Fibroblast of skin of abdomen (primary cell): ENCODE results near the gene SMARCC1. TPM values are rescaled to one million over a fixed set of nuclear protein-coding genes. Genes with fewer than 3 reads are reported as not detected.
"Not testable (repeated sequence)": the region's sequence is repeated elsewhere in the genome, so short reads cannot be mapped to it uniquely, and the experiment has no call there.

Experiments
- DNase-seq: peaks from one replicate; pipeline ENCODE4 v3.0.0-alpha.2; 2013
- polyA plus RNA-seq, 2 experiments: library from polyadenylated mRNA; unstranded; fragments of 120-200 nt; gene quantifications; one replicate each; pipeline ENCODE4 v1.2.1, GENCODE V29; 2013; ENCODE audit not compliant: insufficient read length in 2 of 2

Gene SMARCC1
- polyA plus RNA-seq (2013, experiment 1 of 2; ENCODE audit: insufficient read length), result 81.5 TPM
- 79.0 TPM for polyA plus RNA-seq (2013, experiment 2 of 2; ENCODE audit: insufficient read length)

GRCh38 chr3:47781685-47782445 lies at the start of gene SMARCC1:
Gene SMARCC1, minus strand, starts transcription at chr3:47781893. Its CDS starts 96 bp downstream, at chr3:47781797.
- DNase-seq, result peak; percentile 97

- not testable (repeated sequence) for DNase-seq
Observed at GRCh38 chr3:47829482-47829881, 47.8 kb upstream of the SMARCC1 start.

GRCh38 chr3:47825590-47825989 lies 43.9 kb upstream of the SMARCC1 start:
- DNase-seq, result no peak

DNA sequence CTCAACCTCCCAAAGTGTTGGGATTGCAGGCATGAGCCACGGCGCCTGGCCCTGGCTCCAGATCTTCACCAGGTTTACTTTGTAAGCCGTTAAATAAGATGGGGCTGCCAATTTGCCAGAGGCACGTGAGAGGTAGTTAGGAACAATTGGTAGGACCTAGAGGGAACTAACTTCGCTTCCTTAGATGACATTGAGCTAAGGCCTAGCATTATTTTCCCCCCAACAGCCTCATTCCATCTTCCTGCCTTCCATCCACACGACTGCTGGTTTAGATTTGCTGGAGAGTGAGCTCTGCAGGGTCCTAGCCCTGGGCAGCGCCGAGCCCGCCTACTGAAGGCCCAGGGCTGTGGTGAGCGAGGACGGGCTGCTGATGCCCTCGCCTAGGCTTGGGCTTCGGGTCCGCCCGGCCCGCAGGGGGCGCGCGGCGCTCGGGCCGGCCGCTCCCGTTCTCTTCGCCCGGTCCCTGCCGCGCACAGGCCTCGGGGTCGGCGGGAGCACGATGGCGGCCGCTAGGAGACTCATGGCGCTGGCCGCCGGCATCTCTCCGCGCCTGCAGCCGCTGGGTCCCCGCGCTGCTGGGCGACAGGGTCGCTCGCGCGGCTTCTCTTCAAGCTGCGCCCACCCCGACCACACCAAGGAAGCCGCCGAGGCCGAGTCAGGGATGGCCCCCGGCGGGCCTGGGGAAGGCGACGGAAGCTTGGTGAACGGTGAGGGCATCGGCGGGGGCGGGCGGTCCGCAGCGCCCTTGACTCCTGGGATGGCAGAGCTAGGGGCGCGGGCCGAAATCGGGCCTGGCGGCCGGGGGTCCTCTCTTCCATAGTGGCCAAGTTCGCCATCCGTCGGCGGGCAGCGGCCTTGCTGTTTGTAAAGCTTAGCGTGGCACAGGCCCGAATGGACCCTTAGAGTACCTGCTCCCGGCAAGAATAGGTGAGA lies 43.1 kb upstream of the SMARCC1 start:
- DNase-seq, result peak; percentile 86

DNA sequence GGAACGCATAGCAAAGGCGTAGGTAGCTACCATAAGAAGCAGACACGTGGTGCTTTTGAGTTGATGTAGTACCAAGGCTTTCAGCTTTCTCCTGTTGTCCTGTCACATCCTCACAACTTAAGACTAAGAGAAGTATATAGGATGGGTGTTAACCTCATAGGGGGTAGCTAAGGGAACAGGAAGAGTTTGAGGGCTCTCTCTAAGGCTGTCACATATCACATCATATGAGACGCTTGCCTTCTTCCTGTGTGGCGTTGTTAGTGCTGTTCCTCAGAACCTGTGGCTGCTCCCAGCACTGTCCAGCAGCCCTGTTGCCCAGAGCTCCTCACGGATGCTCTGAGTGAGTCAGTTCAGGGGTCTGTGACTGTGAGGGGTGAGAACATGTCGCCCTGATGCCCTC lies 35.9 kb upstream of the SMARCC1 start:
- DNase-seq, result no peak

DNA sequence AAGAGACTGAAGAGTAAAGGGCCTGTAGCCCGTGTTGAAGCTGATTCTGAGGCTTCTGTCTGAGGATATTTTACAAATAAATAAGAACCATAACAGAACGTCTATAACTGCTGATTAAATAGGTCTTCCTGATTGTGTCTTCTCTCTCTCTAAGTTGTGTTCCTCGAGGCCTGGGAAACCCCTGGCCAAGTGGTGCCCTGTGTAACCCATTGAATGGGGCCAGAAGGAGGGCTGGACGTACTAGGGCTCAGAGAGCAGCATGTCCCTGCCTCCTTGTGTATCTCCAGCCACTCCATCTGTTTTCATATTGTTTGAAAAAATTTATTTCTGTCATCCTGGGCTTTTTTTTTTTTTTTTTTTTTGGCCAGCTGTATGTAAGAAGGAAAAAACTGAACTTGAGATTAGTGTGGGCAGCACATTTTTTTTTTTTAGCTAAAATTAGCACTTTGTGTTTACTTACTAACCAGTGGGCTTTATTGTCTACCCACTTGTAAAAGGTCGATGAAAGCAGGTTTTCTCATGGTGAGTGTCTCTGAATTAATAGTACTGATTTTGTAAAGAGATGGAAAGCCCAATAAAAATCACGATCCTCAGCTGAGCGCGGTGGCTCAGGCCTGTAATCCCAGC lies 32.0 kb upstream of the SMARCC1 start:
- no peak for DNase-seq

DNA sequence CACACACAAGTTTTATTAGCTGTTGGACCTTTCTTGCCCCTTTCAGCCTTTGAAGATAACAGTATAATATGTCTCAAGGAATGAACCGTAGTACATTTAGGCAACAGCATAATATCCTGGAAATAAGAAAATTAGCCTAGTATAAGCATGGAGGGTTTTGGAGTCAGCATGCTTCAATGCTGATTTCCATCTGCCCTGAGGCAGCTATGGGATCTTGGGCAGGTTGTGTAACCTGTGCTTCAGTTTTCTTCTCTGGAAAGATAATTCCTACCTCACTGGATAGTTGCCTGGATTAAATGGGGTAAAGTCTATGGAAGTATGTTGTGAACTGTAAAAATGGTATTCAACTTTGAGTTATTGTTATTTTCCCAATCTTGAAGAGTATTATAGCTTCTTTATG lies 22.9 kb upstream of the SMARCC1 start:
- no peak for DNase-seq

DNA sequence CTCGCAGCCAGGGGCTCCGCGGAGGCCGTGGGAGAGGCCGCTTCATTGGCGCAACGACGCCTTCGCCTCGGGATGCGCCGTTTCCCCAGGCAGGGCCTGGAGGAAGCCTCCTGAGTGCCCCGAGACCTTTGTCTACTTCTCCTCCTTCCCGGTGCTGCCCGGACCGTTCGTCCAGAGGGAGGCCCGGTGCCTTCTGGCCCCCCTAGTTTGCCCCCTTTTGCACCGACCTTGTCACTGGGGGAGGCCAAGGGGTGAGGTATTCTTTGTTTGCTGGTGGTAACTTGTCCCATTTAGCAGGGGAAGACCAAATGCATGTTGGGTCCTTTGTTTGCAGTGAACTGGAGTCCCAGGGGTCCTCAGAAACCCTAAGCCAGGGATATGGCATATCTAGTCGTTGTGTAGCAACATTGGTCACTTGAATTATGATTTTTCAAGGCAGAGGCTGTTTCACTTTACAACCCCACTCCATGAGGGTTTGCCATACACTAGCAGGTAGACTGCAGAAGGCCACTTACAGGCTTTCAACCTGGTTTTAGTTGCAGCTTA lies 21.9 kb upstream of the SMARCC1 start:
- DNase-seq, result peak; percentile 4

DNA sequence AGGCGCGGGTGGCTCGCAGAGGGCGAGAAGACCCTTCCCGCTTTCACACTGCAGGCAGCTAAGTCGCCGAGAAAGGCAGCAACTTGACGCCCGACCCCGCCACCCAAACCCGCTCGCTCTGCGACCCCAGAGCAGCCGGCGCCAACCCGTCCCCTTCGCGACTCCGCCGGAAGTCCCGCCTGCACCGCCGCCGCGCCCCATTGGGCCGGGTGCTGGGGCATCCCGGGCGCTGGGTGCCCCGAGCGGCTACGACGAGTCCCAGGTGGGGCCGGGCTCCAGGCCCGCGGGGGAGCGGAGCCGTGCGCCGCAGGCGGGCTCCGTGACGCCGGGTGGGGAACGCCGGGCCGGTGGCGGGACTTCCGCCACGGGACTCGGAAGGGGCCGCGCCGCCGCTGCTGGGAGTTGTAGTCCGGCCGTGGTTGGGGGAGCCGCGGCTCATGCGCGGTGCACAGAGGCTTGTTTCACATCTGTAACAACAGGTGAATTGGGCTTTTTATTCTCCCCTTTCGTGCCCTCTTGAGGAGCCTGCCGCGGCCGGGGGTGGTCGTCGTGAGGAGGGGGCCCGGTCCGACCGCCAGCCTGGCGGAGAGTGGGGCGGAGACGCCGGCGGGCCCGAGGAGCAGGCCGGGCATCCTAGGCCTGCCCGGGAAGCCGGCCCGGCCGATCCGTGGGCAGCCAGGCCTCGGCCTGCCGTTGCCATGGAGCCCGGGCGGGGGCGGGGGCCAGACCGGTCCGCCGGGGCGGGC lies 21.2 kb upstream of the SMARCC1 start, which contains the start of gene DHX30:
Gene DHX30, plus strand, starts transcription at position 405 of the 746 bp plus-strand sequence. CDS start 7,546 bp downstream, outside the sequence.
- DNase-seq, result peak; percentile 84

DNA sequence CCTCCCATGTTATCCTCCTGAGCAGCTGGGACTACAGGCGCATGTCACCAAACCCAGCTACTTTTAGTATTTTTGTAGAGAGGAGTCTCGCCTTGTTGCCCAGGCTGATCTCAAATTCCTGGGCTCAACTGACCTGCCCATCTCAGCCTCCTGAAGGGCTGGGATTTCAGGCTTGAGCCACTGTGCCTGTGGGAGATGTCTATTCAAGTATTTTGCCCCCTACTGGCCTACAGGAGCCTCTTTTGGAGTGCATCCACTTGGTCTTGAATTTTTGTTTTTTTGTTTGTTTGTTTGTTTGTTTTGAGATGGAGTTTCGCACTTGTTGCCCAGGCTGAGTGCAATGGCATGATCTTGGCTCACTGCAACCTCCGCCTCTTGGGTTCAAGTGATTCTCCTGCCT lies 18.0 kb upstream of the SMARCC1 start:
- no peak for DNase-seq

DNA sequence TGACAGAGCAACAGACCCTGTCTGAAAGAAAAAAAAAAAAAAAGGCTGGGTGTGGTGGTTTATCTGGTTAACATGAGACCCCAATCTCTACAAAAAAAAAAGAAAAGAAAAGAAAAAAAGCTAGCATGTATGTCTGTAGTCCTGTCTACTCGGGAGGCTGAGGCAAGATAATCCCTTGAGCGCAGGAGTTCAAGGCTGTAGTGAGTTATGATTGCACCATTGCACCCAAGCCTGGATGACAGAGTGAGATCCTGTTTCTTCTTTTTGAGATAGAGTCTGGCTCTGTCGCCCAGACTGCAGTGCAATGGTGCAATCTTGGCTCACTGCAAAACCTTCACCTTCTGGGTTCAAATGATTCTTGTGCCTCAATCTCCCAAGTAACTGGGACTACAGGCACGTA lies 12.9 kb upstream of the SMARCC1 start:
- no peak for DNase-seq

- no peak for DNase-seq
Observed at GRCh38 chr3:47792699-47793098, 11.0 kb upstream of the SMARCC1 start.

GRCh38 chr3:47791193-47791855 lies 9.6 kb upstream of the SMARCC1 start:
- DNase-seq, result no peak

DNA sequence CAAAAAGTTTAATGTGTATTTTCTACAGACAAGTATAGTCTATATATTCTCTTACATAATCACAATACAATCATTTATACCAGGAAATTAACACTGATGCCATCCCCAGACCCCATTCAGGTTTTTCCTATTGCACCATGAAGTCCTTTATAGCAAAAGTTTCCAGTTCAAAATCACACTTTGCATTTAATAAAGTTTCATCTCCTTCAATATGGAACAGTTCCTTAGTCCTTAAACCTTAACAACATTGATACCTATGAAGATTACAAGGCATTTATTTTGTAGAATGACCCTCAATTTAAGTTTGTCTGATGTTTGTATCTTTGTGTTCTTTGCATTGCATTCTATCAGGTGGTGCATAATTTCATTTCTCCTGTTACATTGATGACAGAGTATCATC lies 2.0 kb upstream of the SMARCC1 start:
- DNase-seq, result no peak

GRCh38 chr3:47782446-47783308 lies 984 bp upstream of the SMARCC1 start:
- no peak for DNase-seq

GRCh38 chr3:47780741-47781684 lies 680 bp downstream of the SMARCC1 start:
- peak; percentile 34 for DNase-seq

DNA sequence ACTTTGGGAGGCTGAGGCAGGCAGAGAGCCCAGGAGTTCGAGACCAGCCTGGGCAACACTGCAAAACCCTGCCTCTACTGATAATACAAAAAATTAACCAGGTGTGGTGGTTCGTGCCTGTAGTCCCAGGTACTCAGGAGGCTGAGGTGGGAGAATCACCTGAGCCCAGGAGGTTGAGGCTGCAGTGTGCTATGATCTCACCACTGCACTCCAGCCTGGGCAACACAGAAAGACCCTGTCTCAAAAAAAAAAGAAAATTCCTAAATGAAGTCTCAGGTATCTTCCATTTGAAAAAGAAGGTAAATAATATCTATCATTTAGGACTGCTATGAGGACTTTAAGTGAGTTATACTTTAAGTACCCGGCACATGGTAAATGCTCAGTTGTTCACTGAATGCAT lies 2.9 kb downstream of the SMARCC1 start:
- DNase-seq, result no peak

DNA sequence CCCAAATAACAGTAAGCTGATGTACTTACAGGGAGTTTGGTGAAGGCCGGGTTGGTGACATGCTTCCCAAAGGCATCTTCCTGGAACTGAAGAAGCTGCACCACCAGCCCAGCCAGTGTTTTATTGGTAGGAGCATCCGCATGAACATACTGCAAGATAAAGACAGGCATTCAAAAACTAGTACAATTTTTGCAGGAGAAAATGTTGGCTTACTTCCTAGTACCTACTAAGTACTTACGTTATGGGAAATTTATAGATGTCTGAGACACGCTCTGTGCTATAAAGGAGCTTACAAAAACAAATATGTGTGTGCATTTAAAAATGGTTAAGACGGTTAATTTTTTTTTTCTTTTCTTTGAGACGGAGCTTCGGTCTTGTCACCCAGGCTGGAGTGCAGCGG lies 8.9 kb downstream of the SMARCC1 start:
- DNase-seq, result no peak

DNA sequence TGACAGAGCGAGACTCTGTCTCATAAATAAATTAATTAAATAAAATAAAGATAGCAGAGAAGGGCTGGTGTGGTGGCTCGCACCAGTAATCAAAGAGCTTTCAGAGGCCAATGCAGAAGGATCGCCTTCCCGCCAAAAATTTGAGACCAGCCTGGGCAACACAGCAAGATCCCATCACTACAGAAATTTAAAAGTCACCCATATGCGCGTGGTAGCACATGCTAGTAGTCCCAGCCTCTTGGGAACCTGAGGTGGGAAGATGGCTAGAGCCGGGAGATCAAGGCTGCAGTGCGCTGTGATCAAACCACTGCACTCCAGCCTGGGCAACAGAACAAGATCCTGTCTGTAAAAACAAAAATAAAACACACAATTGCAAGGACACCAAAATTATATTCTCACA lies 9.6 kb downstream of the SMARCC1 start:
- DNase-seq, result no peak
